K562 (cell line): ENCODE measurements around the gene SNTG2.

Source experiments
- ATF6 ChIP-seq: sonication (generic); formaldehyde crosslinking; IDR thresholded peaks from 2 replicates; pipeline ENCODE4 v1.4.0; 2020; ENCODE audit warnings: mild to moderate bottlenecking, missing genetic modification reagents
- CTCF ChIP-seq, 3 experiments: IDR thresholded peaks in 2 of 3; conservative IDR thresholded peaks in 1 of 3; 2 replicates each; pipeline ENCODE4 v1.5.1; 2011 to 2012; ENCODE audit warnings: low read length in 3 of 3, mild to moderate bottlenecking in 3 of 3, control low read depth in 2 of 3, improper control_type of control experiment in 1 of 3, inconsistent platforms in 1 of 3, low read depth in 1 of 3, mixed read lengths in 1 of 3, moderate library complexity in 1 of 3; ENCODE audit not compliant: insufficient read depth in 2 of 3
- HCFC1 ChIP-seq: IDR thresholded peaks from 2 replicates; pipeline ENCODE4 v1.6.1; 2012; ENCODE audit warnings: low read depth, low read length, improper control_type of control experiment
- NKRF ChIP-seq: fragments of 450-650 bp; IDR thresholded peaks from 2 replicates; pipeline ENCODE4 v1.6.1; 2016; ENCODE audit warnings: borderline replicate concordance
- NR0B1 ChIP-seq: fragments of 450-650 bp; IDR thresholded peaks from one replicate; pipeline ENCODE4 v1.6.1; 2018; ENCODE audit warnings: mild to moderate bottlenecking, moderate library complexity; ENCODE audit not compliant: partially characterized antibody
- TCF7 ChIP-seq: sonication (generic); IDR thresholded peaks from 2 replicates; pipeline ENCODE4 v1.6.1; 2016; ENCODE audit warnings: antibody characterized with exemption, borderline replicate concordance
- ZBTB26 ChIP-seq: fragments of 450-650 bp; formaldehyde crosslinking; IDR thresholded peaks from 2 replicates; pipeline ENCODE4 v1.4.0; 2022; ENCODE audit warnings: missing genetic modification characterization
- ZBTB34 ChIP-seq: fragments of 250-450 bp; sonication (Bioruptor Pico); IDR thresholded peaks from 2 replicates; pipeline ENCODE4 v1.8.0; 2021; ENCODE audit warnings: mild to moderate bottlenecking, moderate library complexity
- ZMIZ1 ChIP-seq, 2 experiments: fragments of 150-350 bp in 1 of 2; IDR thresholded peaks; 2 replicates each; pipeline ENCODE4 v1.6.1; 2012 to 2016; ENCODE audit warnings: low read depth in 2 of 2, low read length in 2 of 2, mild to moderate bottlenecking in 1 of 2, moderate library complexity in 1 of 2
- ZNF232 ChIP-seq: sonication (generic); formaldehyde crosslinking; IDR thresholded peaks from 2 replicates; pipeline ENCODE4 v1.8.0; 2022; ENCODE audit warnings: mild to moderate bottlenecking, missing genetic modification reagents
- ZNF282 ChIP-seq: sonication (generic); formaldehyde crosslinking; IDR thresholded peaks from 2 replicates; pipeline ENCODE4 v1.8.1; 2023; ENCODE audit warnings: missing genetic modification reagents

- TF ChIP-seq NR0B1 (no peak), HCFC1 (no peak), ATF6 (CRISPR knock-in tag) (no peak), NKRF (no peak), ZNF282 (CRISPR knock-in tag) (no peak), CTCF (IDR thresholded peaks at IDR 0.05 in 2 of 3, conservative IDR thresholded peaks at IDR 0.05 in 1 of 3; ENCODE audit: insufficient read depth in 2 of 3, low read depth in 1 of 3, low read length in 3 of 3) (no peak), TCF7 (no peak), ZNF232 (CRISPR knock-in tag) (no peak), ZBTB26 (no peak), ZMIZ1 (IDR thresholded peaks at IDR 0.05; ENCODE audit: low read depth in 2 of 2, low read length in 2 of 2) (no peak), ZBTB34 (no peak)
Measured at GRCh38 chr2:973129-973528, 22.5 kb downstream of the SNTG2 start.
